Measurements from ENCODE around the gene TCF19. TPM values are rescaled to one million over a fixed set of nuclear protein-coding genes. Genes with fewer than 3 reads are reported as not detected.

The TCF19 gene
- total and polyA plus RNA-seq, 3 donors from 2014 or later, result 3.6 to 4.7 (median 3.7) TPM

Small RNAs within 50 kb of the gene (small RNA-seq; reads per million reads assigned to genes)
- gene POLR2LP1, result 0 reads per million in 2 donors

Other genes with a start within 250 kb of the TCF19 start
- gene VARS2, start 244.4 kb upstream of the TCF19 start, total RNA-seq, result 10 to 100 TPM; 36.5 to 45.5 TPM
- 31.4 TPM for gene VARS2, start 244.4 kb upstream of the TCF19 start, polyA plus RNA-seq (ENCODE audit: insufficient read depth, low read depth, low replicate concordance)
- not detected for gene SFTA2, start 226.4 kb upstream of the TCF19 start, total RNA-seq
- gene SFTA2, start 226.4 kb upstream of the TCF19 start, polyA plus RNA-seq (ENCODE audit: insufficient read depth, low read depth, low replicate concordance), result 0.94 TPM
- under 1 TPM in 1 of 2 donors, not detected in 1; 0.19 TPM for gene MUCL3, start 217.6 kb upstream of the TCF19 start, total RNA-seq
- 0.45 TPM for gene MUCL3, start 217.6 kb upstream of the TCF19 start, polyA plus RNA-seq (ENCODE audit: insufficient read depth, low read depth, low replicate concordance)
- gene MUC21, start 174.9 kb upstream of the TCF19 start, total RNA-seq, result not detected
- gene MUC21, start 174.9 kb upstream of the TCF19 start, polyA plus RNA-seq (ENCODE audit: insufficient read depth, low read depth, low replicate concordance), result 0.12 TPM
- gene MUC22, start 148.1 kb upstream of the TCF19 start, total RNA-seq, result under 1 TPM; 0.31 to 0.87 TPM
- 0.21 TPM for gene MUC22, start 148.1 kb upstream of the TCF19 start, polyA plus RNA-seq (ENCODE audit: insufficient read depth, low read depth, low replicate concordance)
- not detected for gene C6orf15, start 46.0 kb upstream of the TCF19 start, total RNA-seq
- not detected for gene C6orf15, start 46.0 kb upstream of the TCF19 start, polyA plus RNA-seq (ENCODE audit: insufficient read depth, low read depth, low replicate concordance)
- 10 to 100 TPM; 28.0 to 32.7 TPM for gene PSORS1C1, start 43.8 kb upstream of the TCF19 start, total RNA-seq
- 126 TPM for gene PSORS1C1, start 43.8 kb upstream of the TCF19 start, polyA plus RNA-seq (ENCODE audit: insufficient read depth, low read depth, low replicate concordance)
- under 1 TPM in 1 of 2 donors, not detected in 1; 0.06 TPM for gene CDSN, start 38.1 kb upstream of the TCF19 start, total RNA-seq
- gene CDSN, start 38.1 kb upstream of the TCF19 start, polyA plus RNA-seq (ENCODE audit: insufficient read depth, low read depth, low replicate concordance), result 0.32 TPM
- not detected for gene PSORS1C2, start 19.5 kb upstream of the TCF19 start, total RNA-seq
- not detected for gene PSORS1C2, start 19.5 kb upstream of the TCF19 start, polyA plus RNA-seq (ENCODE audit: insufficient read depth, low read depth, low replicate concordance)
- gene CCHCR1, start 787 bp upstream of the TCF19 start, total RNA-seq, result 10 to 100 TPM; 86.4 to 93.2 TPM
- gene CCHCR1, start 787 bp upstream of the TCF19 start, polyA plus RNA-seq (ENCODE audit: insufficient read depth, low read depth, low replicate concordance), result 174 TPM
- 1 to 10 TPM; 1.3 to 4.2 TPM for gene POU5F1, start 12.1 kb downstream of the TCF19 start, total RNA-seq
- 3.0 TPM for gene POU5F1, start 12.1 kb downstream of the TCF19 start, polyA plus RNA-seq (ENCODE audit: insufficient read depth, low read depth, low replicate concordance)
- gene HLA-C, start 113.5 kb downstream of the TCF19 start, total RNA-seq, result 100 to 1,000 TPM; 104 to 135 TPM
- 213 TPM for gene HLA-C, start 113.5 kb downstream of the TCF19 start, polyA plus RNA-seq (ENCODE audit: insufficient read depth, low read depth, low replicate concordance)
- 100 to 1,000 TPM; 425 to 439 TPM for gene HLA-B, start 198.6 kb downstream of the TCF19 start, total RNA-seq
- gene HLA-B, start 198.6 kb downstream of the TCF19 start, polyA plus RNA-seq (ENCODE audit: insufficient read depth, low read depth, low replicate concordance), result 943 TPM
- 10 to 100 TPM; 24.7 to 28.2 TPM for gene MICA, start 245.0 kb downstream of the TCF19 start, total RNA-seq
- gene MICA, start 245.0 kb downstream of the TCF19 start, polyA plus RNA-seq (ENCODE audit: insufficient read depth, low read depth, low replicate concordance), result 18.2 TPM